ENCODE data around the gene C3AR1. TPM values are rescaled to one million over a fixed set of nuclear protein-coding genes. Genes with fewer than 3 reads are reported as not detected.
"Not testable (repeated sequence)": the region's sequence is repeated elsewhere in the genome, so short reads cannot be mapped to it uniquely, and the experiment has no call there.

Gene C3AR1
- total RNA-seq, 3 donors from 2014 or later, result 6.6 to 46.2 (median 17.7) TPM

DNA sequence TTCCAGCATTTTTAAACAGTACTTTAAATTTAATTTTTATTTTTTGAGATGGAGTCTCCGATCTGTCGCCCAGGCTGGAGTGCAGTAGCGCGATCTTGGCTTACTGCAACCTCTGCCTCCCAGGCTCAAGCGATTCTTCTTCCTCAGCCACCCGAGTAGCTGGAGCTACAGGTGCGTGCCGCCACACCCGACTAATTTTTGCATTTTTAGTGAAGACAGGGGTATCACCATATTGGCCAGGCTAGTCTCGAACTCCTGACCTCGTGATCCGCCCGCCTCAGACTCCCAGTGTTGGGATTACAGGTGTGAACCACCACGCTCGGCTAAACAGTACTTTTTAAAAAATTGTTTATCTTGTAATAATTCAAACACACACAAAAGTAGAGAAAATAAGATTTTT lies 37.9 kb downstream of the C3AR1 start:
- H3K27me3 ChIP-seq, result no peaks in the 10 kb centered on the region

DNA sequence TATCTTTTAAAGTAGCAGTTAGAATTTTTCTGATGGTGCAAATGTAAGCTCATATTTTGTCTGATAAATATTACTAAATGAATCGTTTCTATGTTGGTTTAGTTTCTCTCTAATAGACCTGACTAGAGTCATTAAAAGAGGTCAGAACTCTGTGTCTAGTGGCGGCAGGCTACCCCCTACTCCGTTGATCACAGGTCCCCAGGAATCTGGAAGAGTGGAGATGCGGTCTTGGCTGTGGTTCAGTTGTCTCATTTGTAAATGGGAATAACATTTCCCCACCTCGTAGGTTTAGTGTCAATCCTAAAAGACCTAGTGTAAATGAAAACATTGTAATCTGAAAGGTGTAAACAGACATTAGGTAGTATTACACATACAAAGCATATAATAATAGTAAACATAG lies 38.3 kb downstream of the C3AR1 start:
- no peaks in the 10 kb centered on the region for H3K4me1 ChIP-seq
- no peaks in the 10 kb centered on the region for H3K9me3 ChIP-seq
- no peak for DNase-seq (ENCODE audit: low spot score in 2 of 2)
- no peaks in the 10 kb centered on the region for H3K27me3 ChIP-seq
- H3K36me3 ChIP-seq, result no peaks in the 10 kb centered on the region
- H3K27ac ChIP-seq, result no peak overlapping the region
- H3K4me3 ChIP-seq, result peak overlapping the region in 1 of 3 donors; percentile 83
- TF ChIP-seq, protein P1, sequence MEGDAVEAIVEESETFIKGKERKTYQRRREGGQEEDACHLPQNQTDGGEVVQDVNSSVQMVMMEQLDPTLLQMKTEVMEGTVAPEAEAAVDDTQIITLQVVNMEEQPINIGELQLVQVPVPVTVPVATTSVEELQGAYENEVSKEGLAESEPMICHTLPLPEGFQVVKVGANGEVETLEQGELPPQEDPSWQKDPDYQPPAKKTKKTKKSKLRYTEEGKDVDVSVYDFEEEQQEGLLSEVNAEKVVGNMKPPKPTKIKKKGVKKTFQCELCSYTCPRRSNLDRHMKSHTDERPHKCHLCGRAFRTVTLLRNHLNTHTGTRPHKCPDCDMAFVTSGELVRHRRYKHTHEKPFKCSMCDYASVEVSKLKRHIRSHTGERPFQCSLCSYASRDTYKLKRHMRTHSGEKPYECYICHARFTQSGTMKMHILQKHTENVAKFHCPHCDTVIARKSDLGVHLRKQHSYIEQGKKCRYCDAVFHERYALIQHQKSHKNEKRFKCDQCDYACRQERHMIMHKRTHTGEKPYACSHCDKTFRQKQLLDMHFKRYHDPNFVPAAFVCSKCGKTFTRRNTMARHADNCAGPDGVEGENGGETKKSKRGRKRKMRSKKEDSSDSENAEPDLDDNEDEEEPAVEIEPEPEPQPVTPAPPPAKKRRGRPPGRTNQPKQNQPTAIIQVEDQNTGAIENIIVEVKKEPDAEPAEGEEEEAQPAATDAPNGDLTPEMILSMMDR (IDR thresholded peaks at IDR 0.05), result no peak
- TF ChIP-seq POLR2A (IDR thresholded peaks at IDR 0.05), result no peak
- TF ChIP-seq POLR2AphosphoS5 (IDR thresholded peaks at IDR 0.05), result no peak
- intact Hi-C loops (cut with DNase I; ENCODE audit: low total_unique reads), result no loop called here

More for the DNA sequence above, 37.9 kb downstream of the C3AR1 start:
- Histone ChIP-seq H3K4me1 (no peaks in the 10 kb centered on the region), H3K9me3 (no peaks in the 10 kb centered on the region), H3K27ac (no peak overlapping the region), H3K4me3 (no peak overlapping the region), H3K36me3 (no peaks in the 10 kb centered on the region)
- DNase-seq (ENCODE audit: low spot score in 2 of 2), result no peak
- intact Hi-C loops (cut with DNase I; ENCODE audit: low total_unique reads), result no loop called here
- TF ChIP-seq, protein P1 (IDR thresholded peaks at IDR 0.05), result no peak
- TF ChIP-seq POLR2AphosphoS5 (IDR thresholded peaks at IDR 0.05), result no peak

DNA sequence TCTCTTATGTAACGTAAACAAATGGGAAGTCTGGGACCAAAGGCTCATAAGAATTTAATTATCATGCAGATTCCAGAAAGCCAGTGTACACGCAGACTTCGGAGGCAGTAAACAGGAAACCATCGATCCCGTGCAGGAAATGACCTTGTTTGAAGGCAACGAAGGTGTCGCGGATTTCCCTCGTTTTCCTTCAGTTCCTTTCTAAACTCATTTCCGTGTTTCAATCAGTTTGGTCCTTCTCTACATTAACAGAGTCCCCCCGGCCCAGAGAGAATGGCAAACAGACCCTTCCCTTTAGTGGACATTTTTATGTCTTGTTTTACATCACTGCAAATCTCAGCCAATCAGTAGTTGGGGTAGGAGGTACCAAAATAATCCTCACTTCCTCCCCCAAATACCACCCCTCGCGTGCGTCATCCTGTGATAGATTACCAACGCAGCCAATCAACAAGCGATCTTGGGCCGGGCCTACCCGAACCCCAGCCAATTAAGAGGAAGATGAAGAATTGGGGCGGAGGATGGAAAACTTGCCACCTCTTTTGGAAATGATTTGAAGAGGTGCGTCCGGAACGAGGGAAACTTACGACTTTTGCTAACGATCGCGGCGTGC lies 39.8 kb downstream of the C3AR1 start:
- H3K9me3 ChIP-seq, result no peaks in the 10 kb centered on the region
- peak overlapping the region; percentile 69 to 89 (median 83) for H3K4me3 ChIP-seq
- TF ChIP-seq POLR2A (IDR thresholded peaks at IDR 0.05), result peak; percentile 60
- peak in 2 of 3 donors; percentile 72 to 85 for TF ChIP-seq POLR2AphosphoS5 (IDR thresholded peaks at IDR 0.05)
- TF ChIP-seq, protein P1 (IDR thresholded peaks at IDR 0.05), result peak in 1 of 3 donors; percentile 28
- no peaks in the 10 kb centered on the region for H3K27me3 ChIP-seq
- DNase-seq (ENCODE audit: low spot score in 2 of 2), result peak; percentile 97 to 99
- intact Hi-C loops (cut with DNase I; ENCODE audit: low total_unique reads), result no loop called here
- H3K4me1 ChIP-seq, result no peaks in the 10 kb centered on the region
- H3K36me3 ChIP-seq, result no peaks in the 10 kb centered on the region
- peak overlapping the region; percentile 100 for H3K27ac ChIP-seq

DNA sequence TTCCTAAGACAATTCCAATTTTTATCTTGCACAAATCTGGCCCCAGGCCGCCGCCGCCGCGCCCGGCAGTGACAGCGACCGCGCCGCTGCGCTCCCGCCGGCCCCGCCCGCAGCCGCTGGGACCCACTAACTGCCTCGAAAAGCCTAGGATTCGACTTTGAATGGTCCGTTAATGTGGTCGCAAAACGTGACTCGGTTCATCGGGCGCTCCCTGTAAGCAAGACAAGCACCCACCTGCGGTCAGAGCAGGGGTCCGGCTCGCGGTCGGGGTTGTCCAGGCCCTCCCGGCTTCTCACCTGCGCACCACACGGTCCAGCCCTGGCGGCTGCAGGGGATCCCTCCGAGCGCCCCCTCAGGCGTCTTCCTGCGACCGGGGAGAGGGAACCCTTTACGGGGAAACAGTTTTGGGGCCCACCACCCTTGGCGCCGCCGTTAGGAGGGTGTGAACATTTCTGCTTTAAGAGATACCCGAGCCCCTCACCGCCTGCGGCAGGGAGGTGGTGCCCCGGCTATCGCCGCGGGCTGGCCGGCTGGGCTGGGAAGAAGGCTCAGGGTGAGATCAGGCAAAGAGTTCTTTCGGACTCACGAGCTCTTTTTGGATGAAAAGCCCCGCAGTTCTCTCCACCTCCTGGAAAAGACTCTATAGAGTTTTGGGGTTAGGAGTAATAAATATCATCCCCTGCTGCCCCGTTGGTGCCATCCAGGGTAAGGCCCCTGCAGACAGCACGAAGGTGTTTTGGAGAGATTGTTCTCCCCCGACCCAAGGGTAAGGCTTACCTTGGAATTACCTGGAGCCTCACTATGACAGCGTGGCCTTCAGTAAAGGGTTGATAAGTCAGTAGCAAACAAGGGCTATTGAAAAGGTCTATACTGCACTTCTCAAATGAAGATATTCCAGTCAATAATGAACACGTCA lies 47.2 kb downstream of the C3AR1 start:
- Histone ChIP-seq H3K4me1 (no peaks in the 10 kb centered on the region), H3K9me3 (no peaks in the 10 kb centered on the region), H3K36me3 (no peaks in the 10 kb centered on the region), H3K27ac (no peak overlapping the region), H3K27me3 (peaks cover 3 to 29% of the 10 kb centered on the region in 2 donors), H3K4me3 (peak overlapping the region; percentile 27 to 58 (median 33))
- no peak for DNase-seq (ENCODE audit: low spot score in 2 of 2)
- intact Hi-C loops (cut with DNase I; ENCODE audit: low total_unique reads), result no loop called here
- TF ChIP-seq POLR2AphosphoS5 (IDR thresholded peaks at IDR 0.05), result no peak
- TF ChIP-seq POLR2A (IDR thresholded peaks at IDR 0.05), result no peak
- TF ChIP-seq, protein P1 (IDR thresholded peaks at IDR 0.05), result no peak

DNA sequence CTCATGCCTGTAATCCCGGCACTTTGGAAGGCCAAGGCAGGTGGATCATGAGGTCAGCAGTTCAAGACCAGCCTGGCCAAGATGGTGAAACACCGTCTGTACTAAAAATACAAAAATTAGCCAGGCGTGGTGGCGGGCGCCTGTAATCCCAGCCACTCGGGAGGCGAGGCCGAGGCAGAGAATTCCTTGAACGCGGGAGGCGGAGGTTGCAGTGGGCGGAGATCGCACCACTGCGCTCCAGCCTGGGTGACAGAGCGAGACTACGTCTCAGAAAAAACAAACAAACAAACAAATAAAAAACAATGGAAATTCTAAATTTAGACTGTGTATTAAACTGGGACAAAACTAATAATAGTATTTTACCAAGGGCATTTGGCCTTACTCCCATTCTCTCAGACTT lies 47.9 kb downstream of the C3AR1 start:
- H3K4me1 ChIP-seq; H3K9me3 ChIP-seq; H3K36me3 ChIP-seq; intact Hi-C loops (cut with DNase I; ENCODE audit: low total_unique reads); H3K27ac ChIP-seq; DNase-seq (ENCODE audit: low spot score in 2 of 2): not testable (repeated sequence)
- peak overlapping the region in 2 of 3 donors; percentile 33 to 58 for H3K4me3 ChIP-seq
- H3K27me3 ChIP-seq, result peaks cover 3 to 29% of the 10 kb centered on the region in 2 donors

Measured in breast epithelium (tissue), 4 donors.